GM23248 (cell line): ENCODE data around the gene SEC31B.

Source experiments
- EZH2 ChIP-seq: fragments of 200-600 bp; sonication (generic); IDR thresholded peaks from 2 replicates; pipeline ENCODE4 v1.6.1; 2018; ENCODE audit warnings: antibody characterized with exemption, mild to moderate bottlenecking; ENCODE audit not compliant: insufficient read depth, poor library complexity, severe bottlenecking
- EZH2phosphoT487 ChIP-seq: fragments of 200-600 bp; sonication (generic); IDR thresholded peaks from 2 replicates; pipeline ENCODE4 v1.6.1; 2018; ENCODE audit warnings: antibody characterized with exemption, moderate library complexity, mild to moderate bottlenecking, low read depth; ENCODE audit not compliant: insufficient read depth

GRCh38 chr10:100567249-100567648 lies 47.6 kb upstream of the SEC31B start:
- TF ChIP-seq EZH2 (no peak), EZH2phosphoT487 (no peak)
